ENCODE data around the gene GGT5. TPM values are rescaled to one million over a fixed set of nuclear protein-coding genes. Genes with fewer than 3 reads are reported as not detected.

The GGT5 gene
- total and polyA plus RNA-seq, 2 of the 13 experiments (the other 11 are each of a cell fraction or from before 2014, with no cell fraction given), result 0.69 to 3.1 TPM

- no peak for TF ChIP-seq ONECUT2 (CRISPR knock-in tag; IDR thresholded peaks at IDR 0.05)
- no peak for TF ChIP-seq ZNF503 (CRISPR knock-in tag; IDR thresholded peaks at IDR 0.05)
- no peak for TF ChIP-seq ZSCAN20 (CRISPR knock-in tag; IDR thresholded peaks at IDR 0.05; ENCODE audit: borderline replicate concordance)
- TF ChIP-seq ZFY (CRISPR knock-in tag; IDR thresholded peaks at IDR 0.05), result no peak
- TF ChIP-seq SALL2 (CRISPR knock-in tag; IDR thresholded peaks at IDR 0.05), result 0 out of 2 replicates have a peak, but pooled peaks have one; percentile 28
- TF ChIP-seq KLF13 (CRISPR knock-in tag; IDR thresholded peaks at IDR 0.05), result no peak
- TF ChIP-seq TRIM24 (CRISPR knock-in tag; IDR thresholded peaks at IDR 0.05), result no peak
- no peak for TF ChIP-seq ATF1 (CRISPR knock-in tag; IDR thresholded peaks at IDR 0.05)
- no peak for TF ChIP-seq ZSCAN5A (CRISPR knock-in tag; IDR thresholded peaks at IDR 0.05; ENCODE audit: borderline replicate concordance)
- no peak for TF ChIP-seq ZC3H4 (CRISPR knock-in tag; IDR thresholded peaks at IDR 0.05; ENCODE audit: borderline replicate concordance)
- TF ChIP-seq SIX1 (CRISPR knock-in tag; IDR thresholded peaks at IDR 0.05; ENCODE audit: borderline replicate concordance), result no peak
- TF ChIP-seq HNF1B (CRISPR knock-in tag; IDR thresholded peaks at IDR 0.05), result peak; percentile 51; the same call in 1 of the 2 replicates
- TF ChIP-seq NRL (CRISPR knock-in tag; IDR thresholded peaks at IDR 0.05; ENCODE audit: borderline replicate concordance), result peak; percentile 37; the same call in 1 of the 2 replicates
- no peak for TF ChIP-seq ZFP36 (IDR thresholded peaks at IDR 0.05; ENCODE audit: borderline replicate concordance, low read depth, low read length, partially characterized antibody)
- TF ChIP-seq PREB (CRISPR knock-in tag; IDR thresholded peaks at IDR 0.05), result no peak
- no peak for TF ChIP-seq CAMTA2 (CRISPR knock-in tag; IDR thresholded peaks at IDR 0.05; ENCODE audit: borderline replicate concordance)
- TF ChIP-seq ZNF660 (CRISPR knock-in tag; IDR thresholded peaks at IDR 0.05; ENCODE audit: borderline replicate concordance, low read depth), result no peak
- TF ChIP-seq YEATS2 (CRISPR knock-in tag; IDR thresholded peaks at IDR 0.05; ENCODE audit: borderline replicate concordance), result peak; percentile 52; the same call in 1 of the 2 replicates
- no peak for TF ChIP-seq SP1 (IDR thresholded peaks at IDR 0.05)
- TF ChIP-seq SP1 (CRISPR knock-in tag; IDR thresholded peaks at IDR 0.05), result no peak
- TF ChIP-seq RFXANK (CRISPR knock-in tag; IDR thresholded peaks at IDR 0.05), result no peak
- no peak for TF ChIP-seq ZNF780A (CRISPR knock-in tag; IDR thresholded peaks at IDR 0.05)
- TF ChIP-seq PHF8 (CRISPR knock-in tag; IDR thresholded peaks at IDR 0.05), result 0 out of 2 replicates have a peak, but pooled peaks have one; percentile 27
These were observed 55.4 kb downstream of the GGT5 start (continued) for GRCh38 chr22:24189249-24190158.

Data from HepG2 (cell line).